ENCODE data around the gene WDR81.
"Not testable (repeated sequence)": the region's sequence is repeated elsewhere in the genome, so short reads cannot be mapped to it uniquely, and the experiment has no call there.

The WDR81 gene

GRCh38 chr17:1730326-1731193, 6.1 kb downstream of the WDR81 start:
- DNase-seq (ENCODE audit: low spot score), result no peak

- DNase-seq (ENCODE audit: low spot score), result no peak
These were observed 6.6 kb downstream of the WDR81 start for GRCh38 chr17:1731194-1731506.

- DNase-seq (ENCODE audit: low spot score), result no peak
These were observed 7.8 kb downstream of the WDR81 start for GRCh38 chr17:1732241-1732832.

- no peak for DNase-seq (ENCODE audit: low spot score)
These were observed 8.4 kb downstream of the WDR81 start for GRCh38 chr17:1732833-1733321.

- DNase-seq (ENCODE audit: low spot score), result no peak
These were observed 9.3 kb downstream of the WDR81 start for GRCh38 chr17:1733759-1734158.

- no peak for DNase-seq (ENCODE audit: low spot score)
These were observed 10.9 kb downstream of the WDR81 start for GRCh38 chr17:1735418-1735817.

- DNase-seq (ENCODE audit: low spot score), result no peak
These were observed 11.4 kb downstream of the WDR81 start for GRCh38 chr17:1735834-1736347.

- no peak for DNase-seq (ENCODE audit: low spot score)
These were observed 12.1 kb downstream of the WDR81 start for GRCh38 chr17:1736348-1737281.

- no peak for DNase-seq (ENCODE audit: low spot score)
These were observed 13.2 kb downstream of the WDR81 start for GRCh38 chr17:1737531-1738291.

GRCh38 chr17:1741899-1742298, 17.4 kb downstream of the WDR81 start:
- DNase-seq (ENCODE audit: low spot score), result not testable (repeated sequence)

- DNase-seq (ENCODE audit: low spot score), result no peak
These were observed 18.0 kb downstream of the WDR81 start, which contains the start of gene SERPINF2 for GRCh38 chr17:1742371-1743087. TSS of gene SERPINF2 (plus strand) at chr17:1742871. CDS start at chr17:1744996, 2,125 bp downstream.

- no peak for DNase-seq (ENCODE audit: low spot score)
These were observed 18.6 kb downstream of the WDR81 start for GRCh38 chr17:1743088-1743439.

- DNase-seq (ENCODE audit: low spot score), result no peak
These were observed 20.3 kb downstream of the WDR81 start for GRCh38 chr17:1744551-1745512.

- DNase-seq (ENCODE audit: low spot score), result no peak
These were observed 21.1 kb downstream of the WDR81 start for GRCh38 chr17:1745513-1746020.

- DNase-seq (ENCODE audit: low spot score), result no peak
These were observed 22.6 kb downstream of the WDR81 start for GRCh38 chr17:1746975-1747543.

GRCh38 chr17:1750628-1751027, 26.1 kb downstream of the WDR81 start:
- DNase-seq (ENCODE audit: low spot score), result no peak

GRCh38 chr17:1752425-1753262, 28.1 kb downstream of the WDR81 start:
- no peak for DNase-seq (ENCODE audit: low spot score)

GRCh38 chr17:1753767-1754429, 29.4 kb downstream of the WDR81 start:
- no peak for DNase-seq (ENCODE audit: low spot score)
